Measurements from ENCODE around the gene MAPK8.
"Not testable (repeated sequence)": the region's sequence is repeated elsewhere in the genome, so short reads cannot be mapped to it uniquely, and the experiment has no call there.

MAPK8 gene

DNA sequence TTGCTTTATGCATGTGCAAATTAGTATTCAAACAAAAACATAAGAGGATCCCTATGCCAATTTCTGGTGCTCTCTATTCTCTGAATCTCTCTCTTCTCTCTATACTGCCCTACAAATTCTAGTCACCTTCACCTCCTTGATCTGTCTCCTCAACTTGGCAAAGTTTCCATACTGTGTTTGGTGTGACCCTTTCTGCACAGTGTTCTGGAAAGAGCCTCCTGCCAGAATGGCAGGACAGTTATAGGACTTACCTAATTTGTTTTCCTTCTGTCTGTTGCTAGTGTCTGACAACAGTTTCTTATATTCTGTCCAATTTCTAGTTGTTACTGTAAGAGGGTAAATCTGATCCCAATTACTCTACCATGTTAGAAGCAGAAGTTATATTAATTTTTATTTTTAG lies 34.3 kb downstream of the MAPK8 start:
- no peak for DNase-seq

- no peak for DNase-seq
Measured at GRCh38 chr10:48343106-48343505, 36.6 kb downstream of the MAPK8 start.

- DNase-seq = no peak
Measured at GRCh38 chr10:48343921-48344598, 37.6 kb downstream of the MAPK8 start.

GRCh38 chr10:48346248-48346647 lies 39.8 kb downstream of the MAPK8 start:
- DNase-seq = not testable (repeated sequence)

DNA sequence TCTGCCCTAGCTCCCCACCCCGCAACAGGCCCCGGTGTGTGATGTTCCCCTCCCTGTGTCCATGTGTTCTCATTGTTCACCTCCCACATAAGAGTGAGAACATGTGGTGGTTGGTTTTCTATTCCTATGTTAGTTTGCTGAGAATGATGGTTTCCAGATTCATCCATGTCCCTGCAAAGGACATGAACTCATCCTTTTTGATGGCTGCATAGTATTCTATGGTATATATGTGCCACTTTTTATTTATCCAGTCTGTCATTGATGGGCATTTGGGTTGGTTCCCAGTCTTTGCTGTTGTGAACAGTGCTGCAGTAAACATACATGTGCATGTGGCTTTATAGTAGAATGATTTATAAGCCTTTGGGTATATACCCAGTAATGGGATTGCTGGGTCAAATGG lies 41.1 kb downstream of the MAPK8 start:
- DNase-seq = not testable (repeated sequence)

GRCh38 chr10:48347943-48348342 lies 41.5 kb downstream of the MAPK8 start:
- not testable (repeated sequence) for DNase-seq

DNA sequence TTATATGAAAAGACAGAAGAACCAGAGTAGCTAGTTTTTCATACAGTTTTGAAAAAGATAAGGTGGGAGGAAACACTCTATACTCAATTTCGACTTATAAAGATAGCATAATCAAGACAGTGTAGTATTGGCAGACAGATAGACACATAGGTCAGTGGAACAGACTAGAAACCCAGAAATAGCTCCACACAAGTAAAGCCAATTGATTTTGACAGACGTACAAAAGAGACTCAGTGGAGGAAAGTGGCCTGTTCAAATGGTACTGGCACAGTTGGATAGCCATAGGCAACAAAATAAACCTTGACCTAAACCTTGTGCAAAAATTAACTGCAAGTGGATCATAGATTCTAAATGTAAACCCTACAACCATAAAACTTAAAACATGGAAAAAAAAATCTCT lies 46.8 kb downstream of the MAPK8 start:
- DNase-seq = no peak

DNA sequence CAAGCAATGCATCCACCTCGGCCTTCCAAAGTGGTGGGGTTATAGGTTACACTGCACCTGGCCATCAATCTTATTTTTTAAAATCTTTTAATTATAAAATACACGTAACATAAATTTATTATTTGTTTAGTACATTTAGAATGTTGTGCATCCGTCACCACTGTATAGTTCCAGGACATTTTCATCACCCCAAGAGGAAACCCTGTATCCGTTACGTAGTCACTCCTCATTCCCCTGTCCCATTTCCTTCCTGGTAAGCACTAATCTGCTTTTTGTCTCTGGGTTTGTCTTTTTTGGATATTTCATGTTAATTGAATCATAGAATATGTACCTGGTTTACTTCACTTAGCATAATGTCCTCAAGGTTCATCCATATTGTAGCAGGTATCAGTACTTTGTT lies 51.2 kb downstream of the MAPK8 start:
- no peak for DNase-seq

- no peak for DNase-seq
Measured at GRCh38 chr10:48358162-48358561, 51.7 kb downstream of the MAPK8 start.

DNA sequence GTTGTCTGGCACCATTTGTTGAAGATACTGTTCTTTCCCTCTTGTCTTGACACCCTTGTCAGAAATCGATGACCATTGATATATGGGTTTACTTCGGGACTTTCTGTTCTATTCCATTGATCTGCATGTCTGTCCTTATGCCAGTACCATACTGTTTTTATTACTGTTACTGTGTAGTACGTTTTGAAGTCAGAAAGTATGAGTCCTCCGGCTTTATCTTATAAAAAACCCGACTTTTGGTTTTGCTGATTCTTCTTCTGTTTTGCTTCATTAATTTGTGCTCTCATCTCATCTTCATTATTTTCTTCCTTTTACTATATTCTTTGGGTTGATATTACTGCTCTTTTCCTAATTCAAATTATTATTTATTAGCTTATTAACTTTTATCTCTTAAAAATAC lies 52.4 kb downstream of the MAPK8 start:
- DNase-seq = no peak

GRCh38 chr10:48361176-48361575 lies 54.7 kb downstream of the MAPK8 start:
- no peak for DNase-seq

DNA sequence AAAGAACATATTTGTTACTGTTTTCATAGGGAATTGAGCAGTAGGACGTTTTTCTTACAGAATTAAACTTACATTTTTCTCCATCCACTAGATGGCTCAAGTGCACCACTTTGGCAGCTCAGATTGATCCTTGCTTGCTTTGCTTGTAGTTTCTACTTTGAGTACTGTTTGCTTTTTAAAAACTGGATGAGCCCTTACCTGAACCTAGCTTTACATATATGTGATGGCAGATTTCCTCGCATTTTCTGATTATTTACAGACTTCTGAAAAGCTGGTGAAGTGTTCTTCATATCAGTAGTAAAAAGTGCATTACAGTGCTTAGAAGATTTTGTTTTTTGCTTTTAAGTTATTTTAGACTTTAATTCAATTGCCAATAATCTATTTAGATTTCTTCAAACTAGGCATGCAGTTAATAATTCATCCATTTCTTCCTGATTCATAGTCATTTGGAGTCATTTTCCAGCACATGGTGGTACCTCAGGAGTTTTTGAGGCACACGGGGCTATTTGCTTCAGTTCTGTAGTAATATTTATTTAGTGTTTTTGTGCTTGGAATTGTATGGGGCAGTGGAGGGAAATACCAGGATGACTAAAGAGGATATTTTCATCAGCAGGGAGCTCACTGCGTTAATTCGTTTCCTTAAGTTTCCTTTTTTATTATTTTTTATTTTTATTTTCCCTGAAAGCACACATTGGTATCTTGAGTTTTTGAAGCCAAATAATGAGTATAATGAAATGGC lies 57.3 kb downstream of the MAPK8 start:
- peak; percentile 49 for DNase-seq

GRCh38 chr10:48364659-48365405 lies 58.4 kb downstream of the MAPK8 start:
- DNase-seq = peak; percentile 15

- no peak for DNase-seq
Measured at GRCh38 chr10:48365668-48366067, 59.2 kb downstream of the MAPK8 start.

DNA sequence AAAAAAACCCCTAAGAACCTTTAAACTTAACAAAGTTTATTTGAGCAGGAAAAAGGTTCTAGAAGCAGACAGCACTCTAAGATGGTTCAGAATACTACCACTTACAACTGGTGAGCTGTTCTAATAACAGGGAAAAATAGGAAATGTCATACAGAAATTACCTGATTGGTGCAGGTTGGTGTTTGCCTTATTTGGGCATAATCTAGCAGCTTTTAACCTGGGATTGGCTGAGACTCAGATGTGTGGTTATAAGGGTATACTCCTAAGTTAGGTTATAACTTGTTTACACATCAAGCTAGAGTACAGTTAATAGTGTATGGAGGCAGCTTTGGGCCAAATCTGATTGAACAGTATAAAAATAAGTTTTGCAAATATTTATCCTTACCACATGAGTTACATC lies 59.8 kb downstream of the MAPK8 start:
- peak; percentile 1 for DNase-seq

DNA sequence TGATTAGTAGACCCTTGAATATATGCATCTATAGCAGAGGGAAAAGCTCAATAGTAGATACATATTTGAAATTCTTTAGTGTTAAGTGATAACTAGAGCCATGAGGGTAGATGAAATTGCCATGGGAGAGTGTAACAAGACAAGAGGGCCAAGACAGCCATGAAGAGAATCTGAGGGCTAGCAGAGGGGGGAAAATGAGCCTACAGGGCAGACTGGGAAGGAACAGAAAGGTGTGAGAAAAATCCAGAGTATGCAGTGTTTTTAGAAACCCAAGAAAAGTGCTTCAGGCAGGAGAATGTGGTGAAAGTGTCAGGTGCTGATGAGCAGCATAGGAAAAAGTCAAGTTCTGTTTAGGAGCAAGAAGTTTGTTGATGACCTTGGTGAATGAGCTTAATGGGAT lies 63.0 kb downstream of the MAPK8 start:
- no peak for DNase-seq

DNA sequence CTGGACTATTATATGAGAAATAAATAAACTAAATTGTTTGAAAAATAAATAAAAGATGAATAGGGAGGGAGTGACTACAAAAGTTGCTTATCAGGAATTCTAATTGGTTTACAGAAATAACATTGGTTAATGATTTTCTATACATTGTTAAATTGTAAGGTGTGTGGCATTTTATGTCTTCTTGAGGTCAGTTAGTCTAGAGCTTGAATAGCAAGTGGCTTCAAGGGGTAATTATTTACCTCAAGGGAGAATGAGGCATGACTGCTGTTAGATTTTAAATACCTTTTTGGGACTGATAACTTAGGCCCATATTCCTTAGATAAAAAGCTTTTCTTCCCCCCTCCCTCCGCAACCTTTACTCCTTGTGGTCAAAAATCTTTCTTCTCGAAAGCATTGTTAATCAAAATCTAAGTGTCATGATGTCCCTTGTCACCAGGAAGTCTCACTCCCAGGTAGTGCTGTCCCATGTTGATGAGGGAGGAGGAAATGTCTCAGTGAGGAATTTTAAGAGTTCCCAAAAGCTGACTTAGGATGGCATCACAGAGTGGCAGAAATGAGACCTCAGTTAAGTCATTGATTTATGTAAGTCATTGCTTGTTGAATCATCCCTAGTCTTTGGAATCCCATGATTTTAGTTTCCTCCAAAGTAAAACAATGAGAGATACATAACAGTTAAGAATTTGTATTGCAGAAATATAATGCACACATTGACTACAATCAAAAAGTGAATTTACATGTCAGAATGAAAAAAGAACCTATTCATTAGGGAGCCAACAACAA lies 71.5 kb downstream of the MAPK8 start:
- DNase-seq = no peak

GRCh38 chr10:48378675-48379074 lies 72.2 kb downstream of the MAPK8 start:
- DNase-seq = no peak

DNA sequence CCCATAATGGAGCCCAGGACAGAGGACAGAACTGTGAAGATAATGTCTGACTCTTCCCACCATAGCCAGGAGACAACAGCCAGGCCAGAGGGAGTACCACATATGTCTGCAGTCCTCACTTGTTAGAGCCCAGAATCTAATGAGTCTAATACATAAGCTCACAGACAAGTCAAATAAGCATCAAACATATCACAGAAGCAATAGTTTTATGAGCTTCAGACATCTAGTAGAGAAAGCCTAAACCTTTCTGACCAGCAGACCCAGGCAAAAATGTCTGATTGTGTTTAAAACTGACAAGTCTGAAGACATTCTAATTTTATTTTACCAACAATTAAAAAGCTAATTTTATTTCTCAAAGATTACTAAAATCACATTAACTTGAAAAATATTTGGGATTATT lies 75.5 kb downstream of the MAPK8 start:
- no peak for DNase-seq

- DNase-seq = no peak
Measured at GRCh38 chr10:48382982-48383381, 76.5 kb downstream of the MAPK8 start.

DNA sequence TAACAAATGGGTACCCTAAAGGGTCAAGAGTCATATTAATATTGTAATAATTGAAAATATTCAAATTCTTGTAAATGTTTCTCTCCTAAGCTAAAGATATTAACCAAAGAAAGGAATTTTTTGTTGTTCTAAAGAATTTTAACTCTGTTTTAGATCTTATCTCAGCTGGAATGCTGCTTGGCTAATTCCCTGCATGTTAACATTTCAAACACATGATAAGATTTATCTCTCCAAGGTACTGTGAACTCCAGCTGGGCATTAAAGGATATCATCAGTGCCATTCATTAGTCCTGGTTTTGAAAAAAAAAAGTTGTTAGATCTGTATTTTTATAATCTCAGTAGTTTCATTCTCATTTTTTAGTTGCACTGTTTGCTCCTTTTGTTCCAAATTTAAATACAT lies 76.9 kb downstream of the MAPK8 start:
- no peak for DNase-seq

GRCh38 chr10:48384699-48384982 lies 78.2 kb downstream of the MAPK8 start:
- DNase-seq = no peak

DNA sequence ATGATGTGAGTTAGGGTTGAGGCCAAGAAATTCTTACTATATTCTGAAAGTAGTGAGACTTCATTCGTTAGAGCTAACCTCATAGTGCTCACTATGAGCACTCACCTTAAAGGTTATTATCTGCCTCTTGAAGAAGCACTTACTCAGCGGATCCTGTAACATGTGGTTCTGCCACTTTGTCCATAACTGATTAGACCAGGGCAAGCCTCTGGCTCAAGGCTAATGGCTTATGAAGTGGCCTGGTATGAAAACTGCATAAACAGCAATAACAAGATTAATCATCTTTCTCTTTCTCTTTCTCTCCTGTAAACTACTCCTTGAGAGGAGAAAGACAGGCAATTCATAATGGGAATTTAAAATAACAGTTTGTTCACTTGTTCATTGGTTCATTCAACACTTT lies 82.8 kb downstream of the MAPK8 start:
- DNase-seq = no peak

All from GDM1 (cell line).